Esophagus muscularis mucosa (tissue), 4 donors: ENCODE measurements around the gene DEDD. TPM values are rescaled to one million over a fixed set of nuclear protein-coding genes. Genes with fewer than 3 reads are reported as not detected.

Experiments
- DNase-seq: peaks from one replicate; pipeline ENCODE4 v3.0.0-alpha.2; 2017; ENCODE audit errors: extremely low spot score
- H3K27ac ChIP-seq, 4 donors: fragments of 200-600 bp; sonication (generic); replicated peaks in 1 of 4; 1 replicate in 3 of 4; 2 replicates in 1 of 4; pipeline ENCODE4 v1.5.1; 2016 to 2019; ENCODE audit warnings: mild to moderate bottlenecking in 1 of 4
- H3K27me3 ChIP-seq, 4 donors: fragments of 200-600 bp; sonication (generic); one replicate each; pipeline versions ENCODE4 v1.5.1 to v1.6.0; 2016 to 2019
- H3K36me3 ChIP-seq, 4 donors: fragments of 200-600 bp; sonication (generic); one replicate each; pipeline ENCODE4 v1.5.1; 2016 to 2019
- H3K4me1 ChIP-seq, 4 donors: fragments of 200-600 bp; sonication (generic); one replicate each; pipeline ENCODE4 v1.5.1; 2016 to 2019
- H3K4me3 ChIP-seq, 4 donors: fragments of 200-600 bp; sonication (generic); 1 replicate in 2 of 4; 2 replicates in 2 of 4; pipeline ENCODE4 v1.5.1; 2016 to 2019; ENCODE audit warnings: mild to moderate bottlenecking in 4 of 4, moderate library complexity in 1 of 4
- H3K9me3 ChIP-seq, 4 donors: fragments of 200-600 bp; sonication (generic); 1 replicate in 3 of 4; 2 replicates in 1 of 4; pipeline ENCODE4 v1.5.1; 2016 to 2019
- EP300 ChIP-seq: sonication (generic); formaldehyde crosslinking; IDR thresholded peaks from one replicate; pipeline ENCODE4 v1.6.1; 2017; ENCODE audit warnings: antibody characterized with exemption
- POLR2A ChIP-seq: fragments of 450-650 bp; IDR thresholded peaks from one replicate; pipeline ENCODE4 v1.6.1; 2017; ENCODE audit warnings: antibody characterized with exemption, moderate library complexity, mild to moderate bottlenecking, low read depth
- POLR2AphosphoS5 ChIP-seq, 2 donors: sonication (generic); formaldehyde crosslinking; IDR thresholded peaks; one replicate each; pipeline ENCODE4 v1.6.1; 2017; ENCODE audit warnings: antibody characterized with exemption in 2 of 2
- WGBS: methylation state at CpG from one replicate; pipeline ENCODE4 v1.1.5; 2018; 5-methylcytosine and 5-hydroxymethylcytosine counted together
- intact Hi-C: fragments of 100-400 bp; cut with DNase I; formaldehyde crosslinking; loops from one replicate; pipeline ENCODE4 v1.15.1; 2023
- total RNA-seq, 4 donors: library from RNA; depleted of rRNA; stranded (reverse); fragments of >200 nt; gene quantifications; one replicate each; pipeline versions ENCODE4 v1.1.0 to v1.2.1, GENCODE V29; 2016
- TF ChIP-seq, protein P1 (sequence below), 3 experiments: fragments of 200-600 bp in 2 of 3; fragments of 450-650 bp in 1 of 3; sonication (generic) in 2 of 3; IDR thresholded peaks; one replicate each; pipeline ENCODE4 v1.5.1; 2017 to 2019; ENCODE audit warnings: antibody characterized with exemption in 3 of 3, mild to moderate bottlenecking in 2 of 3, moderate library complexity in 1 of 3

Gene DEDD
- total RNA-seq, 4 donors from 2014 or later, result 37.0 to 82.5 (median 47.7) TPM

DNA sequence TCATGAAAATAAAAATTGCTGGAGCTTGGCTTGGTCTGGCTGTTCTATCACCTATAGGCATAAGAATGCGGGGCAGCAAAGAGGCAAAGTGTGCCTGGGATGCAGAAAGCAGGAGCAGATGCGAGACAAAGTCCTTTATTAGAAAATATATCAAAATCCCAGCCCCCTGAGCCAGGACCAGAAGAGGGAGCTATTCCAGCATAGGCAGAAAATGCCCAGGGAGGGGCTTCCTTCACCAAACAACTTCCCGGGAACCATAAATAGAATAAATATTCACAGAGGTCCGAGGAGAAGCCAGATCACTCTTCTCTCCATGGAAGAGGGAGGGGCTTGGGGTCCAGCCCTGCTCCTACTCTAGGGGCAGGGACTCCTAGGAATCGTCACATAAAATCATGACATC is 38.7 kb upstream of the DEDD start:
- no peak for DNase-seq
- Histone ChIP-seq H3K27me3 (no peaks in the 10 kb centered on the region), H3K9me3 (no peaks in the 10 kb centered on the region), H3K4me1 (peaks cover 29 to 46% (median 44%) of the 10 kb centered on the region in 4 donors), H3K27ac (peak overlapping the region in 2 of 4 donors; percentile 32 to 40), H3K36me3 (peaks cover 41 to 80% (median 78%) of the 10 kb centered on the region in 4 donors), H3K4me3 (no peak overlapping the region)
- TF ChIP-seq EP300 (no peak), POLR2AphosphoS5 (IDR thresholded peaks at IDR 0.05) (no peak), POLR2A (no peak)
- TF ChIP-seq, protein P1, sequence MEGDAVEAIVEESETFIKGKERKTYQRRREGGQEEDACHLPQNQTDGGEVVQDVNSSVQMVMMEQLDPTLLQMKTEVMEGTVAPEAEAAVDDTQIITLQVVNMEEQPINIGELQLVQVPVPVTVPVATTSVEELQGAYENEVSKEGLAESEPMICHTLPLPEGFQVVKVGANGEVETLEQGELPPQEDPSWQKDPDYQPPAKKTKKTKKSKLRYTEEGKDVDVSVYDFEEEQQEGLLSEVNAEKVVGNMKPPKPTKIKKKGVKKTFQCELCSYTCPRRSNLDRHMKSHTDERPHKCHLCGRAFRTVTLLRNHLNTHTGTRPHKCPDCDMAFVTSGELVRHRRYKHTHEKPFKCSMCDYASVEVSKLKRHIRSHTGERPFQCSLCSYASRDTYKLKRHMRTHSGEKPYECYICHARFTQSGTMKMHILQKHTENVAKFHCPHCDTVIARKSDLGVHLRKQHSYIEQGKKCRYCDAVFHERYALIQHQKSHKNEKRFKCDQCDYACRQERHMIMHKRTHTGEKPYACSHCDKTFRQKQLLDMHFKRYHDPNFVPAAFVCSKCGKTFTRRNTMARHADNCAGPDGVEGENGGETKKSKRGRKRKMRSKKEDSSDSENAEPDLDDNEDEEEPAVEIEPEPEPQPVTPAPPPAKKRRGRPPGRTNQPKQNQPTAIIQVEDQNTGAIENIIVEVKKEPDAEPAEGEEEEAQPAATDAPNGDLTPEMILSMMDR (IDR thresholded peaks at IDR 0.05), result no peak
- WGBS, result 49% methylated on average over 5 of the region's 5 CpGs
- intact Hi-C loops, result no loop called here

DNA sequence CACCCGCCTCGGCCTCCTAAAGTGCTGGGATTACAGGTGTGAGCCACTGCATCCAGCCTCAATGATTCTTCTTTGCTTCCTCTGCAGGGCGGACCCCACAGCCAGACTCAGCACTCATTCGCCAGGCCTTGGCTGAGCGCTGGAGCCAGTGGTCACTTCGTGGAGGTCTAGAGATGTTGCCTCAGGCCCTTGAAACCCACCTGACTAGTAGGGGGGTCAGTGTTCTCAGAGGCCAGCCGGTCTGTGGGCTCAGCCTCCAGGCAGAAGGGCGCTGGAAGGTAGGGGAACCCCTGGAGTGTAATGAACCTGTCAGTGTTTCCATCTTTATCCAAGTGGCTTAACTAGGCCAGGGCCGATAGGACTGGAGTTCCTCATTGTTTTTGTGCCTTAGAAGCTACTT is 36.4 kb upstream of the DEDD start:
- H3K4me1 ChIP-seq, result peaks cover 33 to 50% (median 48%) of the 10 kb centered on the region in 4 donors
- WGBS, result 96% methylated on average over 4 of the region's 9 CpGs
- no peak overlapping the region for H3K4me3 ChIP-seq
- peaks cover 28 to 68% (median 63%) of the 10 kb centered on the region in 4 donors for H3K36me3 ChIP-seq
- H3K9me3 ChIP-seq, result no peaks in the 10 kb centered on the region
- peaks cover 0 to 3% (median 0%) of the 10 kb centered on the region in 4 donors for H3K27me3 ChIP-seq
- H3K27ac ChIP-seq, result no peak overlapping the region
- TF ChIP-seq EP300 (no peak), POLR2A (no peak), POLR2AphosphoS5 (IDR thresholded peaks at IDR 0.05) (no peak)
- TF ChIP-seq, protein P1 (IDR thresholded peaks at IDR 0.05), result no peak
- no peak for DNase-seq
- intact Hi-C loops, result no loop called here

DNA sequence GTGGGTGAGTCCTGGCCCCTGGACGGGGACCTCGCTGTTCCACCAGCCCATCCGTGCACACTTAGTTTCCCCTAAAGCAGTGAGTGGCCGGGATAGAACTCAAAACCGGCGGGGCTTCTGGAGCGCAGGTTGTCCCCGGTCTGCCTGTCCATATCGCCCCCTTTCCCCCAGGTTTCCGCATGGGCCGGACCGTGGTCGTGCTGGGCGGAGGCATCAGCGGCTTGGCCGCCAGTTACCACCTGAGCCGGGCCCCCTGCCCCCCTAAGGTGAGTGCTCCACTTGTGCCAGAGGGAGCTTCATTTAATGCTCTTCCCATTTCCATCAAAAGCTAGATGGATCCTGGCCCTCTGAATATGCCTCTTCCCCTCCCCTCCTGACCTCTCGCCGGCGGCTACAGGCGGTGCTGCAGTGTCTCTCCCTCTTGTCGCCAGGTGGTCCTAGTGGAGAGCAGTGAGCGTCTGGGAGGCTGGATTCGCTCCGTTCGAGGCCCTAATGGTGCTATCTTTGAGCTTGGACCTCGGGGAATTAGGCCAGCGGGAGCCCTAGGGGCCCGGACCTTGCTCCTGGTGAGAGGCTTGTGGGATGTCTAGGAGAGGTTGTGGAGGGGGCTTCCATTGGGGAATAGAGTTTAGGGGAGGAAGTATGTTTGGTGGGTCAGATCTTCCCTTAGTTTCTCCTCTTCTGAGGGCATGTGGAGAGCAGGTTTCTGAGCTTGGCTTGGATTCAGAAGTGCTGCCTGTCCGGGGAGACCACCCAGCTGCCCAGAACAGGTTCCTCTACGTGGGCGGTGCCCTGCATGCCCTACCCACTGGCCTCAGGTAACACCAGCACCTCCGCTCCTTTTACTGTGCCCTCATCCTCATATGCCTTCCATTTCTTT is 34.4 kb upstream of the DEDD start:
- Histone ChIP-seq H3K27ac (peak overlapping the region; percentile 86 to 91 (median 88)), H3K4me3 (peak overlapping the region; percentile 67 to 83 (median 73)), H3K36me3 (peaks cover 17 to 70% (median 61%) of the 10 kb centered on the region in 4 donors), H3K9me3 (no peaks in the 10 kb centered on the region), H3K27me3 (peaks cover 0 to 3% (median 0%) of the 10 kb centered on the region in 4 donors), H3K4me1 (peaks cover 20 to 42% (median 35%) of the 10 kb centered on the region in 4 donors)
- 10% methylated on average over 22 of the region's 33 CpGs for WGBS
- no peak for DNase-seq
- intact Hi-C loops, result no loop called here
- TF ChIP-seq, protein P1 (IDR thresholded peaks at IDR 0.05), result no peak
- TF ChIP-seq POLR2A, result no peak
- TF ChIP-seq POLR2AphosphoS5 (IDR thresholded peaks at IDR 0.05), result no peak
- no peak for TF ChIP-seq EP300

DNA sequence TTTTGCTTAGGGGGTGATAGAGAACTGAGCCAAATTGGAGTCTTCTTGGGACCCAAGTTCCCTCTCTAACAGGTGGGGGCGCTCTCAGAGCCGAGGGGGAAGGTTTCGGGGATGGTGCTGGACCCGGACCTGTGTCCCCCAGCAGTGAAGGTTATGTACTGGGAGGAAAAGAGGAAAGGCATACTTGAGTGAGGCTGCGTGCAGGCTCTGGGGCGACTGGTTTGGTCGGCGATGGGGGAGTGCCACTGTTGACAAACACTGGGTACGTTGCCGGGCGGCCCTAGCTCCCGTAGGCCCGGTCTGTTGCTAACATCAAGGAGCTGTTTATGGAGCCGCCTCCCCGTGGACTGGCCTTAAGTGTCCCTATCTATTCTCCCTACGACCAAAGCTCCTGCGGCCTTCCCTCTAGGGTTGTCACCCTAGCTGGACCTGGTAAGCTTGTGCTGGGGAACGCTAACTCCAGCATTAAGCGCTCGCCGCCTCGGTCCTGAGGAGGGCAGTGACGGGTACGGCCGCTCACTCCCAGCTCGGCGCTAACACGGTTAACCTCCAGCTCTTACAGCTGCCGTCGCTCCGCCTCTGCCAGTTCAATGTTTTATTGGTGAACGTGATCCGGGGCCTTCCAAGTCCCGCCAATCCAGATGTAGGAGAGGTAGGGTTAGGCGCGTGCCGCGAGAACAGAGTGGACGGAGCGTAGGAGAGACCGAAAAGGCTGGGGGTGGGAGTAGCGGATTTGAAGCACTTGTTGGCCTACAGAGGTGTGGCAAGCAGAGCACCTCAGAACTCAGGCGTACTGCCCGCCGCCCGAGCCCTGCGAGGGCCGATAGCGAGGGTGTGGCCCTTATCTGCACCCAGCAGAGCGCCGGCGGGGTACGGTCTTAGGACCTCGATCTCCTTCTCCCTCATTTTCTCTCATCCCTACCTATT is 33.5 kb upstream of the DEDD start, which contains the start of gene PPOX:
TSS of gene PPOX (plus strand) at position 685 of the 927 bp plus-strand sequence. CDS start 422 bp downstream, outside the sequence.
- TF ChIP-seq POLR2AphosphoS5 (IDR thresholded peaks at IDR 0.05) (peak; percentile 91 to 92), POLR2A (no peak), EP300 (no peak)
- TF ChIP-seq, protein P1 (IDR thresholded peaks at IDR 0.05), result peak; percentile 38 to 60 (median 44)
- DNase-seq, result peak; percentile 99
- under 1% methylated on average over 39 of the region's 54 CpGs for WGBS
- peak within 1 kb of the TSS; percentile 86 to 91 (median 88) for H3K27ac ChIP-seq
- H3K36me3 ChIP-seq, result peaks cover 8 to 70% (median 56%) of the 10 kb centered on the region in 4 donors
- H3K4me3 ChIP-seq, result peak within 1 kb of the TSS; percentile 67 to 83 (median 73)
- H3K4me1 ChIP-seq, result peaks cover 28 to 51% (median 41%) of the 10 kb centered on the region in 4 donors
- peaks cover 0 to 3% (median 0%) of the 10 kb centered on the region in 4 donors for H3K27me3 ChIP-seq
- intact Hi-C loops, result no loop called here
- no peaks in the 10 kb centered on the region for H3K9me3 ChIP-seq
